GM19239 (cell line): ENCODE measurements around the gene WDR18.
A peak's percentile ranks its signal among the peaks of the same experiment; 100 is the strongest.

ENCODE experiments used
- DNase-seq: peaks from one replicate; pipeline ENCODE4 v3.0.0; 2011; ENCODE audit warnings: low spot score; ENCODE audit not compliant: insufficient read length
- FAIRE-seq: peaks from 2 replicates; lab custom pipeline; 2011; peaks lifted over from hg19 to GRCh38; lab: Jason Lieb, UNC

Gene WDR18, protein sequence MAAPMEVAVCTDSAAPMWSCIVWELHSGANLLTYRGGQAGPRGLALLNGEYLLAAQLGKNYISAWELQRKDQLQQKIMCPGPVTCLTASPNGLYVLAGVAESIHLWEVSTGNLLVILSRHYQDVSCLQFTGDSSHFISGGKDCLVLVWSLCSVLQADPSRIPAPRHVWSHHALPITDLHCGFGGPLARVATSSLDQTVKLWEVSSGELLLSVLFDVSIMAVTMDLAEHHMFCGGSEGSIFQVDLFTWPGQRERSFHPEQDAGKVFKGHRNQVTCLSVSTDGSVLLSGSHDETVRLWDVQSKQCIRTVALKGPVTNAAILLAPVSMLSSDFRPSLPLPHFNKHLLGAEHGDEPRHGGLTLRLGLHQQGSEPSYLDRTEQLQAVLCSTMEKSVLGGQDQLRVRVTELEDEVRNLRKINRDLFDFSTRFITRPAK

DNA sequence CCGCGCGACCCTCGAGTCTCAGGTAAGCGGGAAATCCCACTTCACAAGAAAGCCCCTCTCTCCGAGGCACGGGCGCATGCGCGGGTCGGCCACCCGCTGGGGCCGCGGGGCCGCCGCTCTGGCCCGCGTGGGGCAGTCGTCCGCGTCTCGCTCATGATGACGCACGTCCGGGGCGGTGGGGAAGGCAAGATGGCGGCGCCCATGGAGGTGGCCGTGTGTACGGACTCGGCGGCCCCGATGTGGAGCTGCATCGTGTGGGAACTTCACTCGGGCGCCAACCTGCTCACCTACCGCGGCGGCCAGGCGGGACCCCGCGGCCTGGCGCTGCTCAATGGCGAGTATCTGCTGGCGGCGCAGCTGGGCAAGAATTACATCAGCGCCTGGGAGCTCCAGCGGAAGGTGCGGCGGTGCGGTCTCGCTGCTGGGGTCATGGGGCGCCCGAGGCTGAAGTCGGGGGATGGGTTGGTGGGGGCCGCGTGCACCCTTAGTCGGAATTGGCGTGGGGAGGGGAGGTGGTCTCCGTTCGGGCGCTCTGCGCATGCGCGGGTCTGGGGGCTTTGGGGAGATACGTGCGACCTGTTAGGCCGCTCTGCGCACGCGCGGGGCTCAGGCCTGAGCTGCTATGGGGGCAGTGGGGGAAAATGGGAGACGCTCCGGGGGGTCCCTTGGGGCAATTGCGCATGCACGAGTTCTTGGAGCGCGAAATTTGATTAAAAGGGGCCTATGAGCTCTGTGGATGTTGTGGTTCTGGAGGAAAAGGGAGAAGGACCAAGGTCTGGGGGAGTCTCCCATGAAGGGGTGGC lies at the start of gene WDR18:
Gene WDR18 (plus strand): TSS at position 181 of the 803 bp plus-strand sequence. CDS start 9 bp downstream, at position 190.
- peak; percentile 100 for DNase-seq
- peak; percentile 93 for FAIRE-seq

DNA sequence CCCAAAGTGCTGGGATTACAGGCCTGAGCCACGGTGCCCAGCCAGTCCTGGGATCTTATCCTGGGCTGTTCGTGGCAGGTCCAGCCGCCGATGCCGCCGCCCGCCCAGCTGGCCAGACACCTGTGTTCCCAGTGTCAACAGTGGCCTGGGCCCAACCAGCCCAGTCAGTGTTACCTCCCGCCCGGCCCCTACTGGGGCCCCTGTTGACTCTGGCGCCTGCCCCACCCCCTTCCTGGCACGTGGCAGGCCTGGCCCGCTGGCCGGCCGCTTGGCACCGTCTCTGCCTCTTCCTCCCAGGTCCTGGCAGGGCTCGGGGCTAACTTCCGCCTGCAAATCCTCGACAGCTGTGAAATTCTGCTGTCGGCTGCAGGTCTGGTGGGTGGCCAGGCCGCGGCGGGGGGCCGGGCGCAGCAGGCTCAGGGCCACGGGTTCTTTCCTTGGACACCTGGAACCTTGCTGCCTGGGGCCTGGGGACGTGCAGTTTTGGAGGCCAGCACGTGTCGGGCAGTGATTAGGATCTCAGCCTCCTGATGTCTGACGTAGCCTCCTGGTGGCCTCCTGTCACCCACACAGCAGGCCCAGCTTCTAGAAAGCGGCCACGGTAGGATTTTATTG lies 49.2 kb upstream of the WDR18 start:
- FAIRE-seq, result no peak
- DNase-seq, result no peak

DNA sequence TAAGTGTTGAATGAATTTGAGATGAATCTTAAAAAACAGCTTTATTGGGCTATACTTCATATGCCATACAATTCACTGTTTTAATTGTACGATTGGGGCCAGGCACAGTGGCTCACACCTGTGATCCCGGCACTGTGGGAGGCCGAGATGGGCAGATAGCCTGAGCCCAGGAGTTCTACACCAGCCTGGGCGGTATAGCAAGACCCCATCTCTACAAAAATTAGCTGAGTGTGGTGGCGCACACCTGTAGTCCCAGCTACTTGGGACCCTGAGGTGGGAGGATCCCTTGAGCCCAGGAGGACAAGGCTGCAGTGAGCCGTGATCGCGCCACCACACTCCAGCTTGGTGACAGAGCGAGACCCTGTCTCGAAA lies 48.0 kb upstream of the WDR18 start:
- DNase-seq, result no peak
- no peak for FAIRE-seq

DNA sequence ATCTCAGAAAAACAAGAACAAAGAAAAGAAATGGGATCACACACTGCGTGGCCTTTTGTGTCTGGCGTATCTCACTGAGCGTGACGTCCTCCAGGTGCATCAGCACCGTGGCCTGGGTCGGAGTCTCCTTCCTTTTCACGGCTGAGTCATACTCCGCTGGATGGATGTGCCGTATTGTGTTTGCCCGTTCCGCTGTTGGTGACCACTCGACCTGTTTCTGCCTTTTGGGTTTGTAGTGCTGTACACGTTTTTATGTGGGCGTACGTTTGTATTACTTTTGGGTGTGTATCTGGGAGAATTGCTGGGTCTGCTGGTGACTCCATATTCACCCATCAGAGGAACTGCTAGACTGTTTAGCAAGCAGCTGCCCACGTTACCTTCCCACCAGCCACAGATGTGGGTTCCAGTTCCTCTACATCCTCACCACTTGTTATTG lies 46.9 kb upstream of the WDR18 start:
- FAIRE-seq (peak; percentile 79), DNase-seq (no peak)

DNA sequence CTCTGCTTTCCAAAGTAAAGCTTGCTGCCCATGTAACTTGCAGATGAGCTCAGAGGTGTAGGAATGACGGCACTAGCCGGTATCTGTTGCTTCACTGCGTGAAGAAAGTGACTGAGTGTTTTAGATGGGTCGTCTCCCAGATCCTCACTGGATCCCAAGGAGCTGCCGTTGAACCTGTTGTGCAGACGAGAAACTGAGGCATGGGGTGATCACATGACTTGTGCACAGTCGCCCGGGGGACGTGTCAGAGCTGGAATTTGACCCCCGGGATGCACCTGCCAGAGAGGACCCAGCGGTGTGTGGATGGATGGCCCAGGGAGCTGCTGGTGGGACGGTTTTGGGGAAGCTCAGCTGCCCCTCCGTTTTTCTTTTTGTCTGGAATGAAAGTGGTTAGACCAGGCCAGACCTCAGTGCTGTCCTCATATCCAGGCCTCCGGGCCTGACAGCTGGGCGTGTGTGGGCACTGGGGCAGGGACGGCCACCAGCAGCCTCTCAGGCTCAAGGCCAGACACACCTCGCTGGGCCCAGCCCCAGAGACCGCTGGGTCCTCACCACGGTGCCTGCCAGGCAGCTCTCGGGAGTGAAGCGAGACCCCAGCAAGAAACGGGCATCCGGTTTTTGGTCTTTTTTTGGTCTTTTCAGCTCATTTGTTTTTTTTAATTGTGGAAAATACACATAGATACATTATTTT lies 45.8 kb upstream of the WDR18 start:
- no peak for DNase-seq
- FAIRE-seq, result no peak

DNA sequence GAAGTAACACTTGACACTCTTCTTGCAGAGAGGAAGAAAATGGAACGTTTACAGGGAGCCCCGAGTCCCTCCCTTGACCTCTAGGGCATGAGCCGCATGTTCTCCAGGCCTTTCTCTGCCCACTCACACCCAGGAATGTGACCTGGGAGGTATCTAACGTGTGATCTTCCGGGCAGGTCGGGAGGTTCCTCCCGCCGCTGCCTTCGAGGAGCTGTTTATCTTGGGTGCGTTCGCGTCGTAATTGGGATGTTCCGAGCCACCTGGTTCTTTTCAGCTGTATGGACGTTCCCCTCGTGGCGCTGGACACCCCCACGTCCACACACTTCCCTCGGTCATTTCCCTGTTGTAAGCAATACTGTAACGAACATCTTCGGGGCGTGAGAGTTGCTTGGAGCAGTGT lies 44.7 kb upstream of the WDR18 start:
- FAIRE-seq (no peak), DNase-seq (no peak)

DNA sequence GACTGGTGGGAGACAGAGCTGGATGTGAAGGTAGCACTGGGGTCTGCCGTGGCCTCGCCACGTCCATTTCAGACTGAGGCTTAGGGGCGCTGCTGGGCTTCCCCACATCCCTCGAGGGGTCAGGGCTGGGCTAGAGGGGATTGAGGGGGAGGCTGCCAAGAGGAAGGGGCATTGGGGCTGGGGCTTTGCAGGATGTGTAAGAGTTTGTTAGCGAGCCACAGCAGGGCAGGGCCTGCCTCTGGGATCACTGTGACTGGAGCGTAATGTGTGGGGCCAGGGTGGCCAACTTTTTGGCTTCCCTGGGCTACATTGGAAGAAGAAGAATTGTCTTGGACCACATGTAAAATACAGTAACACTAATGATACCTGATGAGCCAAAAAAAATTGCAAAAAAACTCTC lies 44.2 kb upstream of the WDR18 start:
- no peak for FAIRE-seq
- DNase-seq, result no peak

DNA sequence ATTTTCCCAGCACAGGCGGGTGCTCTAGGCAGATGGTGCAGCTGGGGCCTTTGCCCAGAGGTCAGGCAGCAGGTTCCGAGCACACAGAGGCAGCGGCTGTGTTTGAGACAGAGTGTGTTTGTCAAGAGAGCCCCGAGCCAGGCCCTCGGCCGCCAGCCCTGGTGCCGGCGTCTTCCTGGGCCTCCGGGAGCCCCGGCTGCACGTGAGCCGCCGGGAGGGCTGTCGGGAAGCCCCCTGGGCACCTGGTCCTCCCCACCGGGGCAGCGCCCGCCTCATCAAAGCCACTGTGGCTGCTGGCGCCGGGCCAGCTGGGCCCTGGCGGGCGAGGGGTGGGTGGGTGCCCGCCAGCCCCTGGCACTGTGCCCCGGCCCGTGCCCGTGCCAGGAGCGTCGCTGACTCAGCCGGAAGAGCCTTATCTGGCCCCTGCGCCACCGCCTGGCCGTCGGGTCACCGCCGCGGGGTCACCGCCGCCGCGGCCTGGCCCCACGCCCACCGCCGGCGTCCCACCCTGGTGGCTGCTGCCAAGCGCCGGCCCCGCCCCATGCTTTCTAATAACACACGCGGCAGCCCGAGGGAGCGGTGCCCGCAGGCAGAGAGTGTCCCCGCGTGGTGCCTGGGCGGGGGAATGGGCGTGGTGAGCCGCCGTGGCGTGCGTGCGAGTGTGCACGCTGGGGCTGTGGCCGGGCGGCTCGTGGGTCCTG lies 43.4 kb upstream of the WDR18 start:
- peak; percentile 33 for FAIRE-seq
- no peak for DNase-seq

DNA sequence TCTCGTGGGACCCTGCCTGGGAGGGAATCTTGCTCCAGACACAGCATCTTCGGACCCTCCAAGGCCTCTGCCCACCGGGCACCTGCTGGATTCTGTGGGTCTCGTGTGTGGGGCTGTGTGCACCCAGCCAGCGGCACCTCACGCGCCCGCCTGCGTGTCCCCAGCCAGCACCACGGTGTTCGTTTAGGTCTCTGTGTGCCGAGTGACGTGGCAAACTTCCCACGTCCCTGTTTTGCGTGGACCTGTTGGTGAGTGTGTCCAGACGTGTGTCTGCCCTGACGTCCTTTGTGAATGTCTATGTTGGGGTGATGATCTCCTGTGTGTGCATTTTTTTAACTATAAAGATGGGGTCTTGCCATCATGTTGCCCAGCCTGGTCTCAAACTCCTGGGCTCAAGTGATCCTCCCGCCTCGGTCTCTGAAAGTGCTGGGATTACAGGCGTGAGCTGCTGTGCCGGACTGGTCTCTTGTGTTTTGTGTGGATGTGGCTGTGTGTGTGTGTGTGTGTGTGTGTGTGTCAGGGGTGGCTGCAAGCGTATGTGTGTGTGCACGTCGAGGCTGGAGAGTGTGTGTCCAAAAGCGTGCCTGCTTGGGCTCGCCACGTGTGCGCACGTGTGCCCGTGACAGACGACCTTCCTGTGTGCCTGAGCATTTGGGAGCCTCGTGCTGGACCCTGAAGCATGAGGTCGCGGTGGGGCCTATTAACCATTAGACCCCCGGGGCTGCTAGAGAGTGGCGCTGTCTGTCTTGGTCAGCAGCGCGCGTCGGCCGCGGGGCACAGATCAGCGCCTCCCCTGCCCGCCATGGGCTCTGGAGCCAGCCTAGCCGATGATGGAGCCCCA lies 42.6 kb upstream of the WDR18 start:
- peak; percentile 31 for FAIRE-seq
- DNase-seq, result no peak

DNA sequence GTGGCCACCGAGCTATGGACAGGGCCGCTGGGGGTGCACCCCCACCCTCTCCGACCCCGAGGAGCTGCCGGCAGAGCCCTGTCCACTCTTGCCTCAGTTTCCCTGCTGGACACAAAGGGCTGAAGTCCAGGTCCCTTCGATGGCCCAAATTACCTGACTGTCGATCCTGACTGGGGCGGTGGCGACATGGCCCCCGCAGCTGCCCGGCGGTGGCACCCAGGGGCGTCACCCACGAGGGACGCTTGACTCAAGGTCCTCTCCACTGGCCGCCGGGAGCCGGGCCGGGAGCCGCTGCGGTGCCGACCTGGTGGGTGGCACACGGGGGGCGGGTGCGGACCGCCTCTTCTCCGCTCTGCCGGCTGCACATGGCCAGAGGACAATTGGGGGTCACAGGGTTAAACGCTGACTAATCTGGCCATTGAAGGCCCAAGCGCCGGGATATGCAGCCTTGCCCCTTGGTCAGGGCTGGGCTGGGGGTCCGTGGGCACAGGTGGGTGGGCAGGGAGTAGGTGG lies 42.0 kb upstream of the WDR18 start:
- DNase-seq, result no peak
- FAIRE-seq, result no peak

DNA sequence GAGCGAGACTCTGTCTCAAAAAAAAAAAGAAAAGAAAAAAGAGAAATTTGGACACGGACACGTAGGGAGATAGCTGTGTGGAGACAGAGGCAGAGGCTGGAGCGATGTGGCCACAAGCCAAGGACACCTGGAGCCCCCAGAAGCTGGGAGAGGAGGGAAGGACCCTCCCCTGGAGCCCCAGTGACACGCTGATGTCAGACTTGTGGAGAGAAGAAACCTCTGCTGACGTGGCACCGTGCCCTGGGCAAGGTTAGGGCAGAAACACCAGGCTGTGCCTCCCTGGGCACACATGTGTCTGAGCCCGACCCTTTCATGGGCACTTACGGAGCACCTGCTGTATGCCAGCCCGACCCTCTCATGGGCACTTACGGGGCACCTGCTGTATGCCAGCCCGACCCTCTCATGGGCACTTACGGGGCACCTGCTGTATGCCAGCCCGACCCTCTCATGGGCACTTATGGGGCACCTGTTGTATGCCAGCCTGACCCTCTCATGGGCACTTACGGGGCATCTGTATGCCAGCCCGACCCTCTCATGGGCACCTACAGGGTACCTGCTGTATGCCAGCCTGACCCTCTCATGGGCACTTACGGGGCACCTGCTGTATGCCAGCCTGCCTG lies 40.5 kb upstream of the WDR18 start:
- no peak for FAIRE-seq

DNA sequence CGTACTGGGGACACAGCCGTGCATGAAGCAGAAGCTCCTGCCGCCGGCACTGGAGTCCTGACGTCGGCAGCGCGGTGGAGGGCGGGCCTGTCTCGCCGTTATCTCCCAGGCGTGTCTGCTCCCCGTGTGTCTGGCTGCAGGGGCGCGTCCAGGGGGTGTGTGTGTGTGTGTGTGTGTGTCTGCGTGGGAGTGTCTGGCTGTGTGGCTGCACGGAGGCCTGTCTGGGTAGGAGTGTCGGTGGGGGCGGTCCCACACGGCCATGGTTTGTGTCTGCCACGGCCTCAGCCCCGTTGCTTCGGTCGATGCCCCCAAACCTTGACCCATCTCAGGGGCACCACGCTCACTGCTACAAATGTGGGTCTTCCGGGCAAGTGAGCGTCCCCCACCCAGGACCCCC lies 40.0 kb upstream of the WDR18 start:
- FAIRE-seq (no peak), DNase-seq (no peak)

More for the DNA sequence above, 40.5 kb upstream of the WDR18 start:
- no peak for DNase-seq

DNA sequence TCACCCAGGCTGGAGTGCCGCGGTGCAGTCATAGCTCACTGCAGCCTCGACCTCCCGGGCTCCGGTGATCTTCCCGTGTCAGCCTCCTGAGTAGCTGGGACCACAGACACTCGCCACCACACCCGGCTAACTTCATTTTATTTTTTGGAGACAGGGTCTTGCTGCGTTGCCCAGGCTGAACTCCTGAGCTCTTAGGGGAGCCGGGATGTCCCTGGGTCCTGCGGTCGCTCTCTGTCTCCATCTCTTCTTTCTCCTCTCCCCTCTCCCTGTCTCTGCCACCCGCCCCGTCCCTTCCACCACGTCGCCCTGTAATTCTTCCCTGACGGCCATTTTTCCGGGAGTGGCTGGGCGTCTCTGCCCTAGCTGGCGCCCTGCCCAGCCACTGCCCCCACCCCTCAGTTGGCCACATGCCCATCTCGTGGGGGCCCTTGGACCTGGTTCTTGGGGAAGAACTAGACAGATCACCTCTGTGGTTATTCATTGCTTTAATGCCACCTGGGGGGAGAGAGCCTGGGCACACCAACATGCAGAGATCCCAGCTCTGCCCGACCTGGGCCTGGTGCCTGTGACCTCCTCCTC lies 39.4 kb upstream of the WDR18 start:
- DNase-seq, result no peak
- FAIRE-seq, result no peak

DNA sequence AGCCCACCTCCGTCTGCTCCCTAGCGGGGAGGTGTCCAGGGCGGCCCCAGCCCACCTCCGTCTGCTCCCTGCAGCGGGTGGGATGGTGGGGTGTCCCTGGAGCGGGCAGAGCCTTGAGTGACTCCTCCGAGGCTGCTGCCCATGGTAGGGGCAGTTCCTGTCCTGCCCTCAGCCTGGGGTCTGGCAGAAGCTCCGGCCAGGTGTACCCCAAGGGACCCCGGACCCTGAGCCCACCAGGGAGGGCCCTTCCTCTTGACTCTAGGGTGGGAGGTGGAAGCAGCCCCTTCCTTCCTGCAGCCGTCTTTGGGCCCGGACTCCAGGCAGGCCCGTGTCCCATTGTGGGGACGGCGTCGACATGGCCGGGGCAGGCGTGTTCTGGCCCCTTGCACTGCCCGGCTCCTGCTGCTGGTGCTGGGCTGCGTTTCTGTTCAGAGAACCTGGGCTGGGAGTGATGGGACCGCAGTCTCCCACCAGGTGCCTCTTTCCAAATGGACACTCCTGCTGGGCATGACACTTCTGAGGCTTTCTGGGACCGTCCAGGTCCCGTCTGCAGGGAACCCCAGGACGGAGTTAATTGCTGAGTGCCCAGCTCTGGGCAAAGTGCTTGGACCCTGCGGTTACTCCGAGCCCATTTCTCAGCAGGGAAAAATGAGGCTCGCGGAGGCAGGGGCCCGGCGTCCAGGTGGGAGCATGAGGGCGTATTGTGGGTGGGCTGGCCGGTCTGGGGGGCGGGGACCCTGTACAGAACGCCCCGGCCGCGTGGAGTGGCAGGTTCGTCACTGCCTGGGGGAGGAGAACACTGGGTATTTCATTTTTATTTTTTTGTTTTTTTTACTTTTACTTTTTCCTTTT lies 38.5 kb upstream of the WDR18 start:
- DNase-seq (no peak), FAIRE-seq (no peak)

DNA sequence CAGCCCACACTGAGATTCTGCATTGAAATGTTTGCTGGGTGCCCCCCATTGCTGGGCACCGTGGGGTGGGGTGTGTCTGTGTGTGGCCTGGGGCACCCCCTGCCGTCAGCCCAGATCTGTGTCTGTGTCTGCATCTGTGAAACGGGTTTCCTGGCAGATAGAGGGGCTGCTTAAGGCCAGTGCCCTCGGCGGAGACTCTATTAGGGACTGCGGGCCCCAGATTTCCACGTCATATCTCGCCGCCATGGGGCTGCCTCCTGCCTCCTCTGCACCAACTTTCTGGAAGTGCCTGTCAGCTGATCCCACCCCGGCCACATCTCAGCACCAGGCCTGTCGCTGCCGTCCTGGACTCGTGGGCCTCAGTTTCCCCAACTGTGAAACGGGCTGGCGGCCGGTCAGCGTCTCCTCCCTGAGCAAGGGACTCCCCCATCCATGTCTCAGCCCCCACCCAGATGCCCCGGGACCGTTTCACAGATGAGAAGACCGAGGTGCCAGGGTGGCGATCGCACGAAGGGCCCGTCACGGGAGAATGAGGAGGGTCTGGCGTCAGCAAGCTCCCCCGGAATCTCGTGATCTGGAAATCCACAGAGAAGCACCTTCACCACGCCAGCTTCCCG lies 36.9 kb upstream of the WDR18 start:
- FAIRE-seq (peak; percentile 45), DNase-seq (no peak)

DNA sequence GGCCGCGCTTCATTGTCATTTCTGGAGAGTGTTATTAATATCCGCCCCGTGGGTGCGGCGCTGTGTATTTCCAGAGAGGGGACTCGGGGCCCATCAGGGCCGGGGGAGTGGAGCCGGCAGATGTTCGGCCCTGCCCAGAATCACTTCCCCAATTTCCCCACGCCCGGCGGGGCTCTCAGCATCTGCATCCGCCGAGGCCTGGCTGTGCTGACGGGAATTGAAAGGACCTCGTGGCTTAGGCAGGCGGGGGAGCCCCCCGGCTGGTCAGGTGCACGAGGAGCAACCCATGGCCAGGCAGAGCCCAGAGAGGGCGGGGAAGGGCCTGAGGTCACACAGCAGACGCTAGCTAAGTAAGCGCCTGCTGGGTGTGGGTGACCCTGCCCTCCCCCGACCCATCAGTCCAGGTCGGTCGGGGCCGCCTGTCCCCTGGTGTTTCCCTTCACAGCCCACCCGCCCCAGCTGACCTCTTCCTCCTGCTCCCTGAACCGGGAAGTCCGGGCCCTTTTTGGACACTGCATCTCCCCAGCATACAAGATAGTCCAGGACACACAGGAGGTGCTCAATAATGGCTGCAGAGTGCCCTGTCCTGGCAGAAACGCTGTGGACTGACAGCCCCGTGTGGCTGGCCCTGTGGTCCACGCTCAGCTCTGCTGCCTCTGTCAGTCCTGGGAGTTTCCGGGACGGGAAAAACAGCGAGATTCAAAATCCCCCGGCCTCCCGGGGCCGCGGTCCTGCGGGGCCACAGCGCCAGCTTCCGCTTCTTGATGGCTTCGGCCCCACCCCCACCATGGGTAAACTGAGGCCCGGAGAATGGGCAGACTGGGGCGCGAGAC lies 36.2 kb upstream of the WDR18 start:
- FAIRE-seq (peak; percentile 97), DNase-seq (peak; percentile 93)
